HepG2 (cell line): ENCODE measurements around the gene GRIK2. TPM values are rescaled to one million over a fixed set of nuclear protein-coding genes. Genes with fewer than 3 reads are reported as not detected.

ENCODE experiments used
- ATAC-seq: fragments of 200-7000 bp; cut with Tn5 transposase; 3 replicates; pipeline ENCODE4 v1.9.1; 2020; ENCODE audit warnings: mild to moderate bottlenecking, moderate library complexity
- BruUV-seq: library from RNA; stranded (reverse); fragments of 400-500 nt; replicated peaks from 2 replicates; lab custom pipeline; 2021; lab: Mats Ljungman, UMichigan
- CTCF ChIA-PET: fragments of 300-600 bp; formaldehyde crosslinking; extraction: SDS; loops from one replicate; lab custom pipeline; 2021; ENCODE audit warnings: low total read pairs, inconsistent platforms, low intra/inter-chr PET ratio; lab: Yijun Ruan, JAX
- POLR2A ChIA-PET: fragments of 350-600 bp; sonication (Branson Sonifier 250); formaldehyde crosslinking; loops from one replicate; lab custom pipeline; 2020; ENCODE audit warnings: antibody characterized with exemption, inconsistent platforms; lab: Yijun Ruan, JAX
- DNase-seq: peaks from one replicate; pipeline ENCODE4 v3.0.0-alpha.2; 2015; ENCODE audit warnings: low spot score
- FAIRE-seq: peaks from 3 replicates; lab custom pipeline; 2011; peaks lifted over from hg19 to GRCh38; lab: Jason Lieb, UNC
- H2AFZ ChIP-seq: one replicate; pipeline ENCODE4 v1.6.1; 2011; ENCODE audit warnings: low read length, inconsistent platforms
- H3K27ac ChIP-seq: fragments of 300-600 bp; 3 replicates; pipeline ENCODE4 v1.8.0; 2011; ENCODE audit warnings: mixed run types, mild to moderate bottlenecking, mixed read lengths, low read length, inconsistent platforms; ENCODE audit not compliant: insufficient read depth; ENCODE audit errors: extremely low read length
- H3K27me3 ChIP-seq, 2 experiments: fragments of 200-600 bp in 1 of 2; 2 replicates in 1 of 2; 3 replicates in 1 of 2; pipeline versions ENCODE4 v1.6.0 to v1.8.0; 2011; ENCODE audit warnings: low read length in 2 of 2, mild to moderate bottlenecking in 2 of 2, moderate library complexity in 2 of 2, inconsistent platforms in 1 of 2; ENCODE audit not compliant: insufficient read depth in 2 of 2, control insufficient read depth in 1 of 2
- H3K36me3 ChIP-seq, 2 experiments: fragments of 200-600 bp in 1 of 2; replicated peaks in 1 of 2; 2 replicates in 1 of 2; 3 replicates in 1 of 2; pipeline versions ENCODE4 v1.5.1 to v1.8.0; 2011; ENCODE audit warnings: low read length in 2 of 2, inconsistent platforms in 1 of 2; ENCODE audit not compliant: insufficient read depth in 2 of 2, control insufficient read depth in 1 of 2
- H3K4me1 ChIP-seq: 2 replicates; pipeline ENCODE4 v1.5.1; 2012; ENCODE audit warnings: low read length, inconsistent platforms; ENCODE audit not compliant: insufficient read depth
- H3K4me2 ChIP-seq: 2 replicates; pipeline ENCODE4 v1.6.0; 2011; ENCODE audit warnings: low read depth, low read length, inconsistent platforms
- H3K4me3 ChIP-seq, 3 experiments: fragments of 200-600 bp in 1 of 3; sonication (generic), shearing (Covaris generic) in 1 of 3; replicated peaks in 1 of 3; 2 replicates each; pipeline ENCODE4 v1.5.1; 2011 to 2016; ENCODE audit warnings: low read length in 3 of 3, inconsistent platforms in 2 of 3, low read depth in 2 of 3, mild to moderate bottlenecking in 2 of 3, control low read depth in 1 of 3, mixed read lengths in 1 of 3; ENCODE audit not compliant: insufficient read depth in 1 of 3
- H3K79me2 ChIP-seq: one replicate; pipeline ENCODE4 v1.6.1; 2011; ENCODE audit warnings: low read length, inconsistent platforms; ENCODE audit not compliant: insufficient read depth
- H3K9ac ChIP-seq: 2 replicates; pipeline ENCODE4 v1.6.0; 2011; ENCODE audit warnings: mild to moderate bottlenecking, low read depth, low read length, inconsistent platforms; ENCODE audit not compliant: insufficient read depth
- H3K9me3 ChIP-seq: 2 replicates; pipeline ENCODE4 v1.5.1; 2012; ENCODE audit warnings: mild to moderate bottlenecking, low read length
- H4K20me1 ChIP-seq: 2 replicates; pipeline ENCODE4 v1.6.0; 2011; ENCODE audit warnings: inconsistent platforms, mild to moderate bottlenecking, low read length, moderate library complexity; ENCODE audit not compliant: insufficient read depth
- ARHGAP35 ChIP-seq: sonication (generic); formaldehyde crosslinking; IDR thresholded peaks from 2 replicates; pipeline ENCODE4 v1.9.0; 2022; ENCODE audit warnings: mild to moderate bottlenecking, inconsistent platforms, moderate library complexity, missing genetic modification reagents, borderline replicate concordance
- FLYWCH1 ChIP-seq: sonication (generic); formaldehyde crosslinking; IDR thresholded peaks from 2 replicates; pipeline ENCODE4 v1.8.1; 2023; ENCODE audit warnings: mild to moderate bottlenecking, missing genetic modification reagents
- HNF4G ChIP-seq, 2 experiments: sonication (generic) in 1 of 2; formaldehyde crosslinking in 1 of 2; IDR thresholded peaks; 2 replicates each; pipeline versions ENCODE4 v1.4.0 to v1.6.1; 2011 to 2020; ENCODE audit warnings: borderline replicate concordance in 2 of 2, low read depth in 2 of 2, mild to moderate bottlenecking in 2 of 2, low read length in 1 of 2, missing genetic modification reagents in 1 of 2, moderate library complexity in 1 of 2
- PAX8 ChIP-seq: sonication (generic); formaldehyde crosslinking; IDR thresholded peaks from 2 replicates; pipeline ENCODE4 v1.8.0; 2022; ENCODE audit warnings: mild to moderate bottlenecking, missing genetic modification reagents, borderline replicate concordance
- RXRB ChIP-seq: IDR thresholded peaks from 2 replicates; pipeline ENCODE4 v1.6.1; 2016; ENCODE audit warnings: borderline replicate concordance, missing genetic modification reagents, missing compliant biosample characterization
- SMC3 ChIP-seq: IDR thresholded peaks from 2 replicates; pipeline ENCODE4 v1.6.1; 2011; ENCODE audit warnings: low read length, improper control_type of control experiment
- ZBTB21 ChIP-seq: sonication (generic); formaldehyde crosslinking; IDR thresholded peaks from 2 replicates; pipeline ENCODE4 v1.4.0; 2020; ENCODE audit warnings: missing genetic modification reagents
- ZBTB8A ChIP-seq: sonication (generic); formaldehyde crosslinking; IDR thresholded peaks from 2 replicates; pipeline ENCODE4 v1.4.0; 2020; ENCODE audit warnings: mild to moderate bottlenecking, low read depth, missing genetic modification reagents, borderline replicate concordance
- ZFP1 ChIP-seq: IDR thresholded peaks from 2 replicates; pipeline ENCODE4 v1.6.1; 2016
- ZNF468 ChIP-seq: sonication (generic); formaldehyde crosslinking; IDR thresholded peaks from 2 replicates; pipeline ENCODE4 v1.8.0; 2022; ENCODE audit warnings: mild to moderate bottlenecking, moderate library complexity, missing genetic modification reagents
- ZNF709 ChIP-seq: sonication (generic); formaldehyde crosslinking; IDR thresholded peaks from 2 replicates; pipeline ENCODE4 v1.5.0; 2020; ENCODE audit warnings: mild to moderate bottlenecking, missing genetic modification reagents
- ZNF749 ChIP-seq: sonication (generic); formaldehyde crosslinking; IDR thresholded peaks from 2 replicates; pipeline ENCODE4 v1.8.0; 2022; ENCODE audit warnings: mild to moderate bottlenecking, missing genetic modification reagents, moderate library complexity, borderline replicate concordance
- ZNF788 ChIP-seq: sonication (generic); formaldehyde crosslinking; IDR thresholded peaks from 2 replicates; pipeline ENCODE4 v1.5.0; 2020; ENCODE audit warnings: mild to moderate bottlenecking, missing genetic modification reagents, borderline replicate concordance
- WGBS: methylation state at CpG from one replicate; pipeline ENCODE4 v1.1.6; 2017; ENCODE audit warnings: low lambda C conversion rate; 5-methylcytosine and 5-hydroxymethylcytosine counted together
- in situ Hi-C: cut with HindIII; loops from 2 replicates; pipeline ENCODE4 v1.10.0; 2017; ENCODE audit warnings: low pct_unique_long_range_greater_than_20kb; ENCODE audit not compliant: extremely low pct_ligation_motif_present
- intact Hi-C: fragments of 100-400 bp; cut with micrococcal nuclease; formaldehyde crosslinking; loops from one replicate; pipeline ENCODE4 v1.10.0; 2022; ENCODE audit not compliant: unreplicated experiment
- polyA plus RNA-seq, 8 experiments: library from polyadenylated mRNA; depleted of rRNA in 3 of 8; stranded (reverse) in 7 of 8; unstranded in 1 of 8; fragments of >200 nt; fragmentation: Illumina TruSeq in 4 of 8; extraction: Trizol in 4 of 8; gene quantifications; 2 replicates each; pipeline versions ENCODE4 v1.2.1 to v1.2.3, GENCODE V29; 2011 to 2016; ENCODE audit warnings: low read depth in 4 of 8, missing spikeins in 1 of 8, mixed read lengths in 1 of 8; ENCODE audit not compliant: insufficient read depth in 1 of 8
- total RNA-seq, 5 experiments: library from RNA; depleted of rRNA; stranded (reverse); fragments of >200 nt; fragmentation: Illumina TruSeq; extraction: Trizol; gene quantifications; 2 replicates each; pipeline ENCODE4 v1.2.3, GENCODE V29; 2016; ENCODE audit warnings: low read depth in 1 of 5
- TF ChIP-seq, protein P1 (sequence below): sonication (generic); formaldehyde crosslinking; IDR thresholded peaks from 2 replicates; pipeline ENCODE4 v1.4.0; 2020; ENCODE audit warnings: missing genetic modification reagents, low read depth, mild to moderate bottlenecking, borderline replicate concordance
- TF ChIP-seq, protein P2 (sequence below): IDR thresholded peaks from 2 replicates; pipeline ENCODE4 v1.6.1; 2012; ENCODE audit warnings: inconsistent platforms

GRIK2 gene
- total and polyA plus RNA-seq, 2 of the 13 experiments (the other 11 are each of a cell fraction or from before 2014, with no cell fraction given) = not detected

DNA sequence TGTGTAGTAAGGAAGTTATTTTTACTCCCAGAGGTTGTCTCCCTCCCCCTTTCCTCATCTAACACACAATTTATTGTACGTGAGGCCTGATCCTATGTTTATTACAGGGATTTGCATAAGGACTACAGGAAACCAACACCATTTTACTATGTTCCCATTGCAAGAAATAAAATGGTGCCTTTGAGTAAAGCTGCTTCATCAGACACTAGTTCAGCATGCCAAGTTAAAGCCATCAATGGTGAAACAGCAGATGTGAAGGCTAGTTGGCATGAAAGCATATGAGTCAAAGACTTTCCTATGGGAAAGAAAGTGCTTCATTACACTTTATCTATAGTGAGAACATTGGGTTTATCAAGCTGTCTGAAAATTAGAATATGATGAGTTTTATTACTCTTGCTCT, 543.0 kb downstream of the GRIK2 start:
- Histone ChIP-seq H3K9ac (no peak overlapping the region), H3K36me3 (no peaks in the 10 kb centered on the region), H3K27ac (no peak overlapping the region), H3K4me2 (no peak overlapping the region), H3K79me2 (no peaks in the 10 kb centered on the region), H3K27me3 (no peaks in the 10 kb centered on the region), H3K4me3 (no peak overlapping the region), H3K9me3 (no peaks in the 10 kb centered on the region), H4K20me1 (no peaks in the 10 kb centered on the region), H2AFZ (no peak overlapping the region), H3K4me1 (no peaks in the 10 kb centered on the region)
- FAIRE-seq (no peak), ATAC-seq (no peak), DNase-seq (no peak)
- POLR2A ChIA-PET = no interaction called here
- TF ChIP-seq HNF4G (IDR thresholded peaks at IDR 0.05; ENCODE audit: borderline replicate concordance, low read depth, low read length) (no peak), HNF4G (CRISPR knock-in tag; IDR thresholded peaks at IDR 0.05; ENCODE audit: borderline replicate concordance, low read depth) (no peak)
- intact Hi-C loops = no loop called here
- in situ Hi-C loops = no loop called here
- WGBS = 3% methylated on average over 1 of the region's 1 CpG
- CTCF ChIA-PET = no interaction called here
- BruUV-seq = no TSS peak

GRCh38 chr6:101937108-101937507, 543.6 kb downstream of the GRIK2 start:
- Histone ChIP-seq H2AFZ (no peak overlapping the region), H3K4me2 (no peak overlapping the region), H3K36me3 (no peaks in the 10 kb centered on the region), H3K4me1 (no peaks in the 10 kb centered on the region), H3K9ac (no peak overlapping the region), H3K79me2 (no peaks in the 10 kb centered on the region), H3K9me3 (no peaks in the 10 kb centered on the region), H4K20me1 (no peaks in the 10 kb centered on the region), H3K4me3 (no peak overlapping the region), H3K27ac (no peak overlapping the region), H3K27me3 (no peaks in the 10 kb centered on the region)
- intact Hi-C loops = no loop called here
- FAIRE-seq (no peak), ATAC-seq (no peak), DNase-seq (no peak)
- CTCF ChIA-PET = no interaction called here
- POLR2A ChIA-PET = no interaction called here
- BruUV-seq = no TSS peak
- in situ Hi-C loops = no loop called here
- WGBS = 6% methylated on average over 1 of the region's 1 CpG
- TF ChIP-seq ZBTB8A (no peak), ZNF468 (CRISPR knock-in tag) (no peak), ZNF788 (CRISPR knock-in tag) (no peak), ZNF709 (CRISPR knock-in tag) (no peak), SMC3 (no peak), PAX8 (CRISPR knock-in tag) (no peak), FLYWCH1 (CRISPR knock-in tag) (no peak), ZBTB21 (CRISPR knock-in tag) (no peak), ZNF749 (CRISPR knock-in tag) (no peak), ZFP1 (CRISPR knock-in tag) (no peak), RXRB (CRISPR knock-in tag) (no peak), ARHGAP35 (CRISPR knock-in tag) (no peak)
- TF ChIP-seq, protein P1, sequence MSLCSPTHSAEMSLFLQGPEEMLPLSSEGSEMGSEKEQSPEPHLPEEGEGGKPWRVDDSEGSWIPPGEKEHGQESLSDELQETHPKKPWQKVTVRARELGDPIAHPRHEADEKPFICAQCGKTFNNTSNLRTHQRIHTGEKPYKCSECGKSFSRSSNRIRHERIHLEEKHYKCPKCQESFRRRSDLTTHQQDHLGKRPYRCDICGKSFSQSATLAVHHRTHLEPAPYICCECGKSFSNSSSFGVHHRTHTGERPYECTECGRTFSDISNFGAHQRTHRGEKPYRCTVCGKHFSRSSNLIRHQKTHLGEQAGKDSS (CRISPR knock-in tag) = no peak
- TF ChIP-seq, protein P2, sequence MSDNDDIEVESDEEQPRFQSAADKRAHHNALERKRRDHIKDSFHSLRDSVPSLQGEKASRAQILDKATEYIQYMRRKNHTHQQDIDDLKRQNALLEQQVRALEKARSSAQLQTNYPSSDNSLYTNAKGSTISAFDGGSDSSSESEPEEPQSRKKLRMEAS = no peak
